SK-N-SH (cell line): Measurements from ENCODE around the gene CYP39A1.

Source experiments
- EP300 ChIP-seq, 2 experiments: IDR thresholded peaks; 2 replicates each; pipeline versions ENCODE4 v1.4.0 to v1.6.1; 2012; ENCODE audit warnings: borderline replicate concordance in 1 of 2, low read depth in 1 of 2, low read length in 1 of 2
- JUND ChIP-seq: IDR thresholded peaks from 2 replicates; pipeline ENCODE4 v1.4.0; 2012
- NFIC ChIP-seq: IDR thresholded peaks from 2 replicates; pipeline ENCODE4 v1.4.0; 2012; ENCODE audit warnings: borderline replicate concordance
- RAD21 ChIP-seq: IDR thresholded peaks from 2 replicates; pipeline ENCODE4 v1.6.1; 2012; ENCODE audit warnings: mild to moderate bottlenecking, low read length
- RXRA ChIP-seq: IDR thresholded peaks from 2 replicates; pipeline ENCODE4 v1.4.0; 2012; ENCODE audit warnings: low read depth, mild to moderate bottlenecking, borderline replicate concordance
- SMC3 ChIP-seq: IDR thresholded peaks from 2 replicates; pipeline ENCODE4 v1.6.1; 2012; ENCODE audit warnings: low read depth, low read length, improper control_type of control experiment
- TF ChIP-seq, protein P1 (sequence below): IDR thresholded peaks from 2 replicates; pipeline ENCODE4 v1.4.0; 2012; ENCODE audit warnings: low read depth
- TF ChIP-seq, protein P2 (sequence below): fragments of 200-600 bp; sonication (generic); IDR thresholded peaks from 2 replicates; pipeline ENCODE4 v1.6.1; 2017; ENCODE audit warnings: antibody characterized with exemption, mild to moderate bottlenecking, moderate library complexity

DNA sequence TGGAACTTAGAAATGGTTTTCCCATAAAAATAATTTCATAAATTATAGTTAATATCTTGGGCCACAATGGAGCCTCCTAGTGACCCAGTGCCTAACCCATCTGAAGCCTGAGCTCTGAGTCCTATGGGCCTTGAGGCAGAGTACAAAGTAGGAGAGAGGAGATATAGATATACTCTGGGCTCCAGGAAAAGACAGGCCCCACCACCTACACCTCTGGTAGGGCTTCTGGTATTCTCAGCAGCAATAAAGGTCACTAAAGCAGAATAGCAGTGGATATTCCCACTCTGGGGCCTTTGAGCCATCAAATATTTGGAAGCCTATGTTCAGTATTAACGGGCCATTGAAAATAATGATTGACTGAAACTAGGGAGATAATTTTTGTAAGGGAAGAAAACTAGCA lies 24.1 kb downstream of the CYP39A1 start:
- TF ChIP-seq, protein P1, sequence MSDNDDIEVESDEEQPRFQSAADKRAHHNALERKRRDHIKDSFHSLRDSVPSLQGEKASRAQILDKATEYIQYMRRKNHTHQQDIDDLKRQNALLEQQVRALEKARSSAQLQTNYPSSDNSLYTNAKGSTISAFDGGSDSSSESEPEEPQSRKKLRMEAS, result no peak
- TF ChIP-seq JUND, result no peak
- TF ChIP-seq, protein P2, sequence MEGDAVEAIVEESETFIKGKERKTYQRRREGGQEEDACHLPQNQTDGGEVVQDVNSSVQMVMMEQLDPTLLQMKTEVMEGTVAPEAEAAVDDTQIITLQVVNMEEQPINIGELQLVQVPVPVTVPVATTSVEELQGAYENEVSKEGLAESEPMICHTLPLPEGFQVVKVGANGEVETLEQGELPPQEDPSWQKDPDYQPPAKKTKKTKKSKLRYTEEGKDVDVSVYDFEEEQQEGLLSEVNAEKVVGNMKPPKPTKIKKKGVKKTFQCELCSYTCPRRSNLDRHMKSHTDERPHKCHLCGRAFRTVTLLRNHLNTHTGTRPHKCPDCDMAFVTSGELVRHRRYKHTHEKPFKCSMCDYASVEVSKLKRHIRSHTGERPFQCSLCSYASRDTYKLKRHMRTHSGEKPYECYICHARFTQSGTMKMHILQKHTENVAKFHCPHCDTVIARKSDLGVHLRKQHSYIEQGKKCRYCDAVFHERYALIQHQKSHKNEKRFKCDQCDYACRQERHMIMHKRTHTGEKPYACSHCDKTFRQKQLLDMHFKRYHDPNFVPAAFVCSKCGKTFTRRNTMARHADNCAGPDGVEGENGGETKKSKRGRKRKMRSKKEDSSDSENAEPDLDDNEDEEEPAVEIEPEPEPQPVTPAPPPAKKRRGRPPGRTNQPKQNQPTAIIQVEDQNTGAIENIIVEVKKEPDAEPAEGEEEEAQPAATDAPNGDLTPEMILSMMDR, result no peak
- TF ChIP-seq EP300 (IDR thresholded peaks at IDR 0.05; ENCODE audit: borderline replicate concordance in 1 of 2, low read depth in 1 of 2, low read length in 1 of 2), result no peak
- TF ChIP-seq RAD21, result no peak
- no peak for TF ChIP-seq SMC3
- no peak for TF ChIP-seq NFIC
- no peak for TF ChIP-seq RXRA
